DND-41 (cell line): ENCODE data around the gene ME2.

Experiments
- CTCF ChIP-seq: IDR thresholded peaks from 2 replicates; pipeline ENCODE4 v1.5.1; 2012; ENCODE audit warnings: borderline replicate concordance, low read length, moderate library complexity, mild to moderate bottlenecking; ENCODE audit not compliant: poor library complexity, severe bottlenecking; ENCODE audit errors: extremely low read depth
- EZH2 ChIP-seq: IDR thresholded peaks from 3 replicates; pipeline ENCODE4 v1.6.1; 2012; ENCODE audit warnings: borderline replicate concordance, low read depth, mild to moderate bottlenecking, moderate library complexity, low read length, inconsistent platforms; ENCODE audit not compliant: severe bottlenecking

GRCh38 chr18:50970006-50970405 is 91.1 kb downstream of the ME2 start:
- TF ChIP-seq CTCF (no peak), EZH2 (no peak)
